GM12801 (cell line): ENCODE measurements around the gene RNF112.

ENCODE experiments used
- CTCF ChIP-seq: IDR thresholded peaks from one replicate; pipeline ENCODE4 v1.5.1; 2011; ENCODE audit warnings: control low read depth; ENCODE audit not compliant: insufficient read length; ENCODE audit errors: extremely low read depth

Gene RNF112

GRCh38 chr17:19410875-19411620 is at the start of gene RNF112:
Gene RNF112, plus strand, starts transcription at chr17:19411232. Its CDS starts 177 bp downstream, at chr17:19411409.
- TF ChIP-seq CTCF, result no peak

GRCh38 chr17:19361326-19361725 is 49.7 kb upstream of the RNF112 start:
- TF ChIP-seq CTCF, result no peak

- no peak for TF ChIP-seq CTCF
These were observed 49.1 kb upstream of the RNF112 start for GRCh38 chr17:19361944-19362276.

- TF ChIP-seq CTCF, result peak; percentile 42
These were observed 48.5 kb upstream of the RNF112 start, which contains the start of gene B9D1 for GRCh38 chr17:19362277-19363113. Gene B9D1, minus strand, starts transcription at chr17:19362723. Its CDS starts 154 bp downstream, at chr17:19362569.

- no peak for TF ChIP-seq CTCF
These were observed 48.0 kb upstream of the RNF112 start for GRCh38 chr17:19363114-19363438.

GRCh38 chr17:19363460-19364035 is 47.5 kb upstream of the RNF112 start:
- no peak for TF ChIP-seq CTCF

- TF ChIP-seq CTCF, result no peak
These were observed 46.1 kb upstream of the RNF112 start for GRCh38 chr17:19364699-19365498.
